OCI-LY3 (cell line): Measurements from ENCODE around the gene ANKIB1.

Experiments used
- EZH2phosphoT487 ChIP-seq: fragments of 200-600 bp; shearing (Covaris generic); IDR thresholded peaks from 2 replicates; pipeline ENCODE4 v1.6.1; 2018; ENCODE audit warnings: antibody characterized with exemption, mixed run types, low read depth
- TF ChIP-seq, protein P1 (sequence below): fragments of 200-600, 300-600 bp; sonication (generic); IDR thresholded peaks from 2 replicates; pipeline ENCODE4 v1.5.1; 2014; ENCODE audit warnings: antibody characterized with exemption, low read length, low read depth

- TF ChIP-seq, protein P1, sequence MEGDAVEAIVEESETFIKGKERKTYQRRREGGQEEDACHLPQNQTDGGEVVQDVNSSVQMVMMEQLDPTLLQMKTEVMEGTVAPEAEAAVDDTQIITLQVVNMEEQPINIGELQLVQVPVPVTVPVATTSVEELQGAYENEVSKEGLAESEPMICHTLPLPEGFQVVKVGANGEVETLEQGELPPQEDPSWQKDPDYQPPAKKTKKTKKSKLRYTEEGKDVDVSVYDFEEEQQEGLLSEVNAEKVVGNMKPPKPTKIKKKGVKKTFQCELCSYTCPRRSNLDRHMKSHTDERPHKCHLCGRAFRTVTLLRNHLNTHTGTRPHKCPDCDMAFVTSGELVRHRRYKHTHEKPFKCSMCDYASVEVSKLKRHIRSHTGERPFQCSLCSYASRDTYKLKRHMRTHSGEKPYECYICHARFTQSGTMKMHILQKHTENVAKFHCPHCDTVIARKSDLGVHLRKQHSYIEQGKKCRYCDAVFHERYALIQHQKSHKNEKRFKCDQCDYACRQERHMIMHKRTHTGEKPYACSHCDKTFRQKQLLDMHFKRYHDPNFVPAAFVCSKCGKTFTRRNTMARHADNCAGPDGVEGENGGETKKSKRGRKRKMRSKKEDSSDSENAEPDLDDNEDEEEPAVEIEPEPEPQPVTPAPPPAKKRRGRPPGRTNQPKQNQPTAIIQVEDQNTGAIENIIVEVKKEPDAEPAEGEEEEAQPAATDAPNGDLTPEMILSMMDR: no peak
- TF ChIP-seq EZH2phosphoT487: no peak
Measured at GRCh38 chr7:92275327-92275726, 29.6 kb downstream of the ANKIB1 start.
